ENCODE results near the gene TMEM176B.

- TF ChIP-seq CTCF (IDR thresholded peaks at IDR 0.05; ENCODE audit: low read depth, low read length) (no peak), EZH2phosphoT487 (IDR thresholded peaks at IDR 0.05; ENCODE audit: low read depth) (no peak)
Observed at GRCh38 chr7:150759479-150759878, 40.7 kb downstream of the TMEM176B start.
